HepG2 (cell line): Measurements from ENCODE around the gene COL8A2. TPM values are rescaled to one million over a fixed set of nuclear protein-coding genes. Genes with fewer than 3 reads are reported as not detected.

Experiments
- ATAC-seq: fragments of 200-7000 bp; cut with Tn5 transposase; 3 replicates; pipeline ENCODE4 v1.9.1; 2020; ENCODE audit warnings: mild to moderate bottlenecking, moderate library complexity
- BruUV-seq: library from RNA; stranded (reverse); fragments of 400-500 nt; replicated peaks from 2 replicates; lab custom pipeline; 2021; lab: Mats Ljungman, UMichigan
- CTCF ChIA-PET: fragments of 300-600 bp; formaldehyde crosslinking; extraction: SDS; loops from one replicate; lab custom pipeline; 2021; ENCODE audit warnings: low total read pairs, inconsistent platforms, low intra/inter-chr PET ratio; lab: Yijun Ruan, JAX
- POLR2A ChIA-PET: fragments of 350-600 bp; sonication (Branson Sonifier 250); formaldehyde crosslinking; loops from one replicate; lab custom pipeline; 2020; ENCODE audit warnings: antibody characterized with exemption, inconsistent platforms; lab: Yijun Ruan, JAX
- DNase-seq: peaks from one replicate; pipeline ENCODE4 v3.0.0-alpha.2; 2015; ENCODE audit warnings: low spot score
- FAIRE-seq: peaks from 3 replicates; lab custom pipeline; 2011; peaks lifted over from hg19 to GRCh38; lab: Jason Lieb, UNC
- H2AFZ ChIP-seq: one replicate; pipeline ENCODE4 v1.6.1; 2011; ENCODE audit warnings: low read length, inconsistent platforms
- H3K27ac ChIP-seq: fragments of 300-600 bp; 3 replicates; pipeline ENCODE4 v1.8.0; 2011; ENCODE audit warnings: mixed run types, mild to moderate bottlenecking, mixed read lengths, low read length, inconsistent platforms; ENCODE audit not compliant: insufficient read depth; ENCODE audit errors: extremely low read length
- H3K27me3 ChIP-seq, 2 experiments: fragments of 200-600 bp in 1 of 2; 2 replicates in 1 of 2; 3 replicates in 1 of 2; pipeline versions ENCODE4 v1.6.0 to v1.8.0; 2011; ENCODE audit warnings: low read length in 2 of 2, mild to moderate bottlenecking in 2 of 2, moderate library complexity in 2 of 2, inconsistent platforms in 1 of 2; ENCODE audit not compliant: insufficient read depth in 2 of 2, control insufficient read depth in 1 of 2
- H3K36me3 ChIP-seq, 2 experiments: fragments of 200-600 bp in 1 of 2; replicated peaks in 1 of 2; 2 replicates in 1 of 2; 3 replicates in 1 of 2; pipeline versions ENCODE4 v1.5.1 to v1.8.0; 2011; ENCODE audit warnings: low read length in 2 of 2, inconsistent platforms in 1 of 2; ENCODE audit not compliant: insufficient read depth in 2 of 2, control insufficient read depth in 1 of 2
- H3K4me1 ChIP-seq: 2 replicates; pipeline ENCODE4 v1.5.1; 2012; ENCODE audit warnings: low read length, inconsistent platforms; ENCODE audit not compliant: insufficient read depth
- H3K4me2 ChIP-seq: 2 replicates; pipeline ENCODE4 v1.6.0; 2011; ENCODE audit warnings: low read depth, low read length, inconsistent platforms
- H3K4me3 ChIP-seq, 3 experiments: fragments of 200-600 bp in 1 of 3; sonication (generic), shearing (Covaris generic) in 1 of 3; replicated peaks in 1 of 3; 2 replicates each; pipeline ENCODE4 v1.5.1; 2011 to 2016; ENCODE audit warnings: low read length in 3 of 3, inconsistent platforms in 2 of 3, low read depth in 2 of 3, mild to moderate bottlenecking in 2 of 3, control low read depth in 1 of 3, mixed read lengths in 1 of 3; ENCODE audit not compliant: insufficient read depth in 1 of 3
- H3K79me2 ChIP-seq: one replicate; pipeline ENCODE4 v1.6.1; 2011; ENCODE audit warnings: low read length, inconsistent platforms; ENCODE audit not compliant: insufficient read depth
- H3K9ac ChIP-seq: 2 replicates; pipeline ENCODE4 v1.6.0; 2011; ENCODE audit warnings: mild to moderate bottlenecking, low read depth, low read length, inconsistent platforms; ENCODE audit not compliant: insufficient read depth
- H3K9me3 ChIP-seq: 2 replicates; pipeline ENCODE4 v1.5.1; 2012; ENCODE audit warnings: mild to moderate bottlenecking, low read length
- H4K20me1 ChIP-seq: 2 replicates; pipeline ENCODE4 v1.6.0; 2011; ENCODE audit warnings: inconsistent platforms, mild to moderate bottlenecking, low read length, moderate library complexity; ENCODE audit not compliant: insufficient read depth
- AGO2 ChIP-seq: fragments of 200-400 bp; formaldehyde crosslinking; optimal IDR thresholded peaks from 2 replicates; pipeline ENCODE3; 2017; ENCODE audit warnings: mild to moderate bottlenecking, low read depth, low read length, moderate library complexity
- RBFOX2 ChIP-seq: fragments of 200-400 bp; formaldehyde crosslinking; IDR thresholded peaks from 2 replicates; pipeline ENCODE4 v1.6.1; 2017; ENCODE audit warnings: low read depth, mild to moderate bottlenecking, low read length
- SALL1 ChIP-seq: sonication (generic); formaldehyde crosslinking; IDR thresholded peaks from 2 replicates; pipeline ENCODE4 v1.8.0; 2022; ENCODE audit warnings: mild to moderate bottlenecking, missing genetic modification reagents
- TBX3 ChIP-seq: fragments of 450-650 bp; IDR thresholded peaks from 2 replicates; pipeline ENCODE4 v1.6.1; 2017; ENCODE audit warnings: antibody characterized with exemption, mild to moderate bottlenecking, inconsistent platforms, borderline replicate concordance
- ZNF615 ChIP-seq: sonication (generic); formaldehyde crosslinking; IDR thresholded peaks from 2 replicates; pipeline ENCODE4 v1.5.0; 2020; ENCODE audit warnings: mild to moderate bottlenecking, missing genetic modification reagents, borderline replicate concordance
- ZSCAN29 ChIP-seq: sonication (generic); formaldehyde crosslinking; conservative IDR thresholded peaks from 2 replicates; pipeline ENCODE4 v1.4.0; 2020; ENCODE audit warnings: mild to moderate bottlenecking, missing genetic modification reagents
- WGBS: methylation state at CpG from one replicate; pipeline ENCODE4 v1.1.6; 2017; ENCODE audit warnings: low lambda C conversion rate; 5-methylcytosine and 5-hydroxymethylcytosine counted together
- in situ Hi-C: cut with HindIII; loops from 2 replicates; pipeline ENCODE4 v1.10.0; 2017; ENCODE audit warnings: low pct_unique_long_range_greater_than_20kb; ENCODE audit not compliant: extremely low pct_ligation_motif_present
- intact Hi-C: fragments of 100-400 bp; cut with micrococcal nuclease; formaldehyde crosslinking; loops from one replicate; pipeline ENCODE4 v1.10.0; 2022; ENCODE audit not compliant: unreplicated experiment
- polyA plus RNA-seq, 8 experiments: library from polyadenylated mRNA; depleted of rRNA in 3 of 8; stranded (reverse) in 7 of 8; unstranded in 1 of 8; fragments of >200 nt; fragmentation: Illumina TruSeq in 4 of 8; extraction: Trizol in 4 of 8; gene quantifications; 2 replicates each; pipeline versions ENCODE4 v1.2.1 to v1.2.3, GENCODE V29; 2011 to 2016; ENCODE audit warnings: low read depth in 4 of 8, missing spikeins in 1 of 8, mixed read lengths in 1 of 8; ENCODE audit not compliant: insufficient read depth in 1 of 8
- total RNA-seq, 5 experiments: library from RNA; depleted of rRNA; stranded (reverse); fragments of >200 nt; fragmentation: Illumina TruSeq; extraction: Trizol; gene quantifications; 2 replicates each; pipeline ENCODE4 v1.2.3, GENCODE V29; 2016; ENCODE audit warnings: low read depth in 1 of 5
- TF ChIP-seq, protein P1 (sequence below): sonication (generic); formaldehyde crosslinking; IDR thresholded peaks from 2 replicates; pipeline ENCODE4 v1.8.0; 2022; ENCODE audit warnings: missing genetic modification reagents, mild to moderate bottlenecking, inconsistent platforms, borderline replicate concordance
- TF ChIP-seq, protein P2 (sequence below): sonication (generic); formaldehyde crosslinking; IDR thresholded peaks from 2 replicates; pipeline ENCODE4 v1.9.0; 2021; ENCODE audit warnings: missing genetic modification reagents, borderline replicate concordance
- TF ChIP-seq, protein P3 (sequence below): IDR thresholded peaks from 2 replicates; pipeline ENCODE4 v1.6.1; 2016; ENCODE audit warnings: missing compliant biosample characterization, missing genetic modification reagents, borderline replicate concordance
- TF ChIP-seq, protein P4 (sequence below), 2 experiments: fragments of 450-650 bp in 1 of 2; sonication (generic) in 1 of 2; formaldehyde crosslinking; IDR thresholded peaks; 2 replicates each; pipeline versions ENCODE4 v1.5.0 to v1.8.0; 2020 to 2022; ENCODE audit warnings: mild to moderate bottlenecking in 1 of 2, missing genetic modification reagents in 1 of 2
- TF ChIP-seq, protein P5 (sequence below): sonication (generic); formaldehyde crosslinking; IDR thresholded peaks from 2 replicates; pipeline ENCODE4 v1.4.0; 2020; ENCODE audit warnings: missing genetic modification reagents

The COL8A2 gene
- total and polyA plus RNA-seq, 2 of the 13 experiments (the other 11 are each of a cell fraction or from before 2014, with no cell fraction given), result 0.13 to 0.24 TPM

DNA sequence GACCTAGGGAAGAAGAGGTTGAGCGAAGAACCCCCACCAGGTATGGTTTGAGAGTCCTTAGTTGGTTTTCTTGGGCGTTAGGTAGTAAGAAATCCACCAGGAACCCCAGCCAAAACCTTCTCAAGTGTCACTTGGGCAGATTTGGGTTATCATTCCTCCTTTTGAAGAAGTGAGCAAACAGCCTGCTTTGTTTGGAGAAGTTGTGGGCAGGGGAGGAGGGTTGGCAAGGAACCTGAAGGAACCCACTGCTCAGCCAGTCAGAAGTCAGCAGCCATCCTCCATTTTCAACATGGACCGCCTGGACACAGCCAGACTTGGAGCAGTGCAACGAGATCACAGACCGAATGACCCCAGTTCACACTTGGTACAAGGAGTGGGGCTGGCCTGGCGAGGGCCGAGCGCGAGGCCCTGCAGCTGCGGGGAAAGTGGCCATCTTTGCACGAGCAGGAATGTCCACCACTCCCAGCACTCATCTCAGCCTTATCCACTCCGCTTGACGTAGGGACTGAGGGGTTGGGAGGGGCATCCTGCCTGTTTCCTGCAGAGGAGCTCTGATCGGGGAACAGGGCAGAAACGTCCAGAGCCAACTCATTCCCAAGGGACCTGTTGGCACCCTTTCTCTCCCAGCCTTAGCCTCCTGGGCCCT, 29.1 kb downstream of the COL8A2 start:
- no peak overlapping the region for H3K4me3 ChIP-seq
- 0 out of 2 replicates have a peak, but pooled peaks cover 3% of the 10 kb centered on the region for H4K20me1 ChIP-seq
- TF ChIP-seq, protein P1, sequence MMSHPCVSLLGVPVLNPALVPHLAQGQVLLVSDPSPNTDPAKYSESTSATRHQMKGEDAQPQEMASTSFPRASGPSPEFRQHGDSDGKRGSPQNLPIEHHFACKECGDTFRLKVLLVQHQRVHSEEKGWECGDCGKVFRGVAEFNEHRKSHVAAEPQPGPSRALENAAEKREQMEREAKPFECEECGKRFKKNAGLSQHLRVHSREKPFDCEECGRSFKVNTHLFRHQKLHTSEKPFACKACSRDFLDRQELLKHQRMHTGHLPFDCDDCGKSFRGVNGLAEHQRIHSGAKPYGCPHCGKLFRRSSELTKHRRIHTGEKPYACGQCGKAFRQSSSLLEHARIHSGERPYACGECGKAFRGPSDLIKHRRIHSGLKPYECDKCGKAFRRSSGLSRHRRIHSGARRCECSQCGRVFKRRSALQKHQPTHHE (CRISPR knock-in tag), result no peak
- TF ChIP-seq, protein P2, sequence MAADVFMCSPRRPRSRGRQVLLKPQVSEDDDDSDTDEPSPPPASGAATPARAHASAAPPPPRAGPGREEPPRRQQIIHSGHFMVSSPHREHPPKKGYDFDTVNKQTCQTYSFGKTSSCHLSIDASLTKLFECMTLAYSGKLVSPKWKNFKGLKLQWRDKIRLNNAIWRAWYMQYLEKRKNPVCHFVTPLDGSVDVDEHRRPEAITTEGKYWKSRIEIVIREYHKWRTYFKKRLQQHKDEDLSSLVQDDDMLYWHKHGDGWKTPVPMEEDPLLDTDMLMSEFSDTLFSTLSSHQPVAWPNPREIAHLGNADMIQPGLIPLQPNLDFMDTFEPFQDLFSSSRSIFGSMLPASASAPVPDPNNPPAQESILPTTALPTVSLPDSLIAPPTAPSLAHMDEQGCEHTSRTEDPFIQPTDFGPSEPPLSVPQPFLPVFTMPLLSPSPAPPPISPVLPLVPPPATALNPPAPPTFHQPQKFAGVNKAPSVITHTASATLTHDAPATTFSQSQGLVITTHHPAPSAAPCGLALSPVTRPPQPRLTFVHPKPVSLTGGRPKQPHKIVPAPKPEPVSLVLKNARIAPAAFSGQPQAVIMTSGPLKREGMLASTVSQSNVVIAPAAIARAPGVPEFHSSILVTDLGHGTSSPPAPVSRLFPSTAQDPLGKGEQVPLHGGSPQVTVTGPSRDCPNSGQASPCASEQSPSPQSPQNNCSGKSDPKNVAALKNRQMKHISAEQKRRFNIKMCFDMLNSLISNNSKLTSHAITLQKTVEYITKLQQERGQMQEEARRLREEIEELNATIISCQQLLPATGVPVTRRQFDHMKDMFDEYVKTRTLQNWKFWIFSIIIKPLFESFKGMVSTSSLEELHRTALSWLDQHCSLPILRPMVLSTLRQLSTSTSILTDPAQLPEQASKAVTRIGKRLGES (CRISPR knock-in tag), result no peak
- TF ChIP-seq RBFOX2 (0 out of 2 replicates have a peak, but pooled peaks have one; percentile 32), AGO2 (peak; percentile 51), ZNF615 (no peak), TBX3 (no peak), ZSCAN29 (no peak), SALL1 (CRISPR knock-in tag) (no peak)
- TF ChIP-seq, protein P3, sequence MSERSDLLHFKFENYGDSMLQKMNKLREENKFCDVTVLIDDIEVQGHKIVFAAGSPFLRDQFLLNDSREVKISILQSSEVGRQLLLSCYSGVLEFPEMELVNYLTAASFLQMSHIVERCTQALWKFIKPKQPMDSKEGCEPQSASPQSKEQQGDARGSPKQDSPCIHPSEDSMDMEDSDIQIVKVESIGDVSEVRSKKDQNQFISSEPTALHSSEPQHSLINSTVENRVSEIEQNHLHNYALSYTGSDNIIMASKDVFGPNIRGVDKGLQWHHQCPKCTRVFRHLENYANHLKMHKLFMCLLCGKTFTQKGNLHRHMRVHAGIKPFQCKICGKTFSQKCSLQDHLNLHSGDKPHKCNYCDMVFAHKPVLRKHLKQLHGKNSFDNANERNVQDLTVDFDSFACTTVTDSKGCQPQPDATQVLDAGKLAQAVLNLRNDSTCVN (CRISPR knock-in tag), result no peak
- TF ChIP-seq, protein P4, sequence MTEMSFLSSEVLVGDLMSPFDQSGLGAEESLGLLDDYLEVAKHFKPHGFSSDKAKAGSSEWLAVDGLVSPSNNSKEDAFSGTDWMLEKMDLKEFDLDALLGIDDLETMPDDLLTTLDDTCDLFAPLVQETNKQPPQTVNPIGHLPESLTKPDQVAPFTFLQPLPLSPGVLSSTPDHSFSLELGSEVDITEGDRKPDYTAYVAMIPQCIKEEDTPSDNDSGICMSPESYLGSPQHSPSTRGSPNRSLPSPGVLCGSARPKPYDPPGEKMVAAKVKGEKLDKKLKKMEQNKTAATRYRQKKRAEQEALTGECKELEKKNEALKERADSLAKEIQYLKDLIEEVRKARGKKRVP (CRISPR knock-in tag; IDR thresholded peaks at IDR 0.05), result no peak
- TF ChIP-seq, protein P5, sequence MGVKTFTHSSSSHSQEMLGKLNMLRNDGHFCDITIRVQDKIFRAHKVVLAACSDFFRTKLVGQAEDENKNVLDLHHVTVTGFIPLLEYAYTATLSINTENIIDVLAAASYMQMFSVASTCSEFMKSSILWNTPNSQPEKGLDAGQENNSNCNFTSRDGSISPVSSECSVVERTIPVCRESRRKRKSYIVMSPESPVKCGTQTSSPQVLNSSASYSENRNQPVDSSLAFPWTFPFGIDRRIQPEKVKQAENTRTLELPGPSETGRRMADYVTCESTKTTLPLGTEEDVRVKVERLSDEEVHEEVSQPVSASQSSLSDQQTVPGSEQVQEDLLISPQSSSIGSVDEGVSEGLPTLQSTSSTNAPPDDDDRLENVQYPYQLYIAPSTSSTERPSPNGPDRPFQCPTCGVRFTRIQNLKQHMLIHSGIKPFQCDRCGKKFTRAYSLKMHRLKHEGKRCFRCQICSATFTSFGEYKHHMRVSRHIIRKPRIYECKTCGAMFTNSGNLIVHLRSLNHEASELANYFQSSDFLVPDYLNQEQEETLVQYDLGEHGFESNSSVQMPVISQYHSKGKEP, result no peak
- H3K36me3 ChIP-seq, result peaks cover 35 to 50% of the 10 kb centered on the region in 2 experiments
- no peak overlapping the region for H3K9ac ChIP-seq
- CTCF ChIA-PET, result interaction anchor here (5.0 kb wide), 1 partner anchor 38 kb away, joined by 104 read pairs; no protein-coding TSS in a partner anchor
- FAIRE-seq (no peak), ATAC-seq (no peak), DNase-seq (no peak)
- H2AFZ ChIP-seq, result no peak overlapping the region
- intact Hi-C loops, result loop anchor here (5.0 kb wide), 1 partner anchor 191 kb away; no protein-coding TSS in a partner anchor
- no peaks in the 10 kb centered on the region for H3K27me3 ChIP-seq
- no peak overlapping the region for H3K27ac ChIP-seq
- WGBS, result 93% methylated on average over 10 of the region's 15 CpGs
- H3K79me2 ChIP-seq, result peaks cover 6% of the 10 kb centered on the region
- in situ Hi-C loops, result loop anchor here (5.0 kb wide), 1 partner anchor 36 kb away; no protein-coding TSS in a partner anchor
- no peaks in the 10 kb centered on the region for H3K9me3 ChIP-seq
- BruUV-seq, result no TSS peak
- POLR2A ChIA-PET, result interaction anchor here (2.6 kb wide), 1 partner anchor 54 kb away, joined by 7 read pairs; the partner anchor contains the start of gene TRAPPC3
- no peak overlapping the region for H3K4me2 ChIP-seq
- H3K4me1 ChIP-seq, result peaks cover 33% of the 10 kb centered on the region
